ENCODE results near the gene UIMC1.

UIMC1 gene

DNA sequence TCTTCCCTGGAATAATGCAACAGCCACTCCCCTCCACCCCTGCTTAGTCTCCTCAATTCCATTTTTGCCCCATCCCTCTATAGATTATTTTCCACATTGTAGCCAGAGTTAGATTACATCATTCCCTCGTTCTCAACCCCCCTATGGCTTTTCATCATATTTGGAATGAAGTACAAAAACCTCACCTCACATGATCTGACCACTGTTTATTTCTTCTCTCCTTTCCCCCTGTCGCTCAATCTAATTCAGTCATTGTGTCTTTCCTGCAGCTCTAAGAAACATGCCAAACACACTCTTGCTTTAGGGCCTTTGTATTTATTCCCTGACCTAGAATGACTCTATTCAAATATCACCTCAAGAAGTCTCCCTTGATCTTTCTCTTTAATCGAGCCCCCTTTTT, 84.9 kb downstream of the UIMC1 start:
- no peaks in the 10 kb centered on the region for H3K27me3 ChIP-seq (ENCODE audit: insufficient read depth, low read length, poor library complexity, severe bottlenecking)
- H3K9me2 ChIP-seq (replicated peaks; ENCODE audit: low read depth, low read length): no peaks in the 10 kb centered on the region
- no peaks in the 10 kb centered on the region for H4K20me1 ChIP-seq (ENCODE audit: insufficient read depth, low read length, poor library complexity, severe bottlenecking)
- no peaks in the 10 kb centered on the region for H3F3A ChIP-seq (ENCODE audit: low read depth)
- no peaks in the 10 kb centered on the region for H3K9me3 ChIP-seq (ENCODE audit: insufficient read depth, low read depth, low read length)
- H2AFZ ChIP-seq (ENCODE audit: low read length): no peak overlapping the region
- no peak overlapping the region for H3K9ac ChIP-seq (ENCODE audit: low read depth, low read length, poor library complexity, severe bottlenecking)
- no peak overlapping the region for H3K4me3 ChIP-seq (ENCODE audit: low read length, poor library complexity, severe bottlenecking)
- H3K4me1 ChIP-seq (ENCODE audit: insufficient read depth, low read length, poor library complexity, severe bottlenecking): no peaks in the 10 kb centered on the region
- TF ChIP-seq, protein P1, sequence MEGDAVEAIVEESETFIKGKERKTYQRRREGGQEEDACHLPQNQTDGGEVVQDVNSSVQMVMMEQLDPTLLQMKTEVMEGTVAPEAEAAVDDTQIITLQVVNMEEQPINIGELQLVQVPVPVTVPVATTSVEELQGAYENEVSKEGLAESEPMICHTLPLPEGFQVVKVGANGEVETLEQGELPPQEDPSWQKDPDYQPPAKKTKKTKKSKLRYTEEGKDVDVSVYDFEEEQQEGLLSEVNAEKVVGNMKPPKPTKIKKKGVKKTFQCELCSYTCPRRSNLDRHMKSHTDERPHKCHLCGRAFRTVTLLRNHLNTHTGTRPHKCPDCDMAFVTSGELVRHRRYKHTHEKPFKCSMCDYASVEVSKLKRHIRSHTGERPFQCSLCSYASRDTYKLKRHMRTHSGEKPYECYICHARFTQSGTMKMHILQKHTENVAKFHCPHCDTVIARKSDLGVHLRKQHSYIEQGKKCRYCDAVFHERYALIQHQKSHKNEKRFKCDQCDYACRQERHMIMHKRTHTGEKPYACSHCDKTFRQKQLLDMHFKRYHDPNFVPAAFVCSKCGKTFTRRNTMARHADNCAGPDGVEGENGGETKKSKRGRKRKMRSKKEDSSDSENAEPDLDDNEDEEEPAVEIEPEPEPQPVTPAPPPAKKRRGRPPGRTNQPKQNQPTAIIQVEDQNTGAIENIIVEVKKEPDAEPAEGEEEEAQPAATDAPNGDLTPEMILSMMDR (conservative IDR thresholded peaks at IDR 0.05; ENCODE audit: low read length): no peak
- no peak for TF ChIP-seq EZH2phosphoT487 (IDR thresholded peaks at IDR 0.05; ENCODE audit: borderline replicate concordance)
- H3K36me3 ChIP-seq (ENCODE audit: insufficient read depth, low read length): no peaks in the 10 kb centered on the region
- no peaks in the 10 kb centered on the region for H3K79me2 ChIP-seq (ENCODE audit: insufficient read depth, low read length)
- H3K4me2 ChIP-seq (ENCODE audit: low read depth, low read length, poor library complexity, severe bottlenecking): no peak overlapping the region

DNA sequence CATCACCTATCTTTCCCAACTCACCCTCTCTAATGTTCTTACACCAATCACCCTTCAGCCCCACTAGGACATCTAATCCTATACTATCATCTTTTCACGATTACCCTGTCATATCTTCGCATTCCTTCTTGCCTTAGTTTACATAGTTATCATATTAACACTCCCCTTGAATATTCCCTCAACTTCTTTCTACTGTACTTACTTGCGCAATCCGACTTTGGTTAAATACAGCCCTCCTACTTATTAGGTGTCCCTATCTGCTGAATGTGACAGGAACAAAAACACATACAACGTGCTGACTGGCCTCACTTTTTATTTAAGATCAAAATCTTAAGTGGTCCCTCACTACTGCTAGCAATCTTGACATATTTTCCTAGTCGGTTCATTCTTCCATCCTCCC, 88.0 kb downstream of the UIMC1 start:
- Histone ChIP-seq H3K79me2 (ENCODE audit: insufficient read depth, low read length) (no peaks in the 10 kb centered on the region), H3F3A (ENCODE audit: low read depth) (no peaks in the 10 kb centered on the region), H3K9me2 (replicated peaks; ENCODE audit: low read depth, low read length) (no peaks in the 10 kb centered on the region), H3K9ac (ENCODE audit: low read depth, low read length, poor library complexity, severe bottlenecking) (no peak overlapping the region), H3K36me3 (ENCODE audit: insufficient read depth, low read length) (no peaks in the 10 kb centered on the region), H2AFZ (ENCODE audit: low read length) (no peak overlapping the region), H3K4me1 (ENCODE audit: insufficient read depth, low read length, poor library complexity, severe bottlenecking) (no peaks in the 10 kb centered on the region), H3K9me3 (ENCODE audit: insufficient read depth, low read depth, low read length) (no peaks in the 10 kb centered on the region), H3K27me3 (ENCODE audit: insufficient read depth, low read length, poor library complexity, severe bottlenecking) (no peaks in the 10 kb centered on the region), H3K4me3 (ENCODE audit: low read length, poor library complexity, severe bottlenecking) (no peak overlapping the region), H4K20me1 (ENCODE audit: insufficient read depth, low read length, poor library complexity, severe bottlenecking) (no peaks in the 10 kb centered on the region), H3K4me2 (ENCODE audit: low read depth, low read length, poor library complexity, severe bottlenecking) (no peak overlapping the region)
- TF ChIP-seq EZH2phosphoT487 (IDR thresholded peaks at IDR 0.05; ENCODE audit: borderline replicate concordance): no peak
- TF ChIP-seq, protein P1 (conservative IDR thresholded peaks at IDR 0.05; ENCODE audit: low read length): no peak

DNA sequence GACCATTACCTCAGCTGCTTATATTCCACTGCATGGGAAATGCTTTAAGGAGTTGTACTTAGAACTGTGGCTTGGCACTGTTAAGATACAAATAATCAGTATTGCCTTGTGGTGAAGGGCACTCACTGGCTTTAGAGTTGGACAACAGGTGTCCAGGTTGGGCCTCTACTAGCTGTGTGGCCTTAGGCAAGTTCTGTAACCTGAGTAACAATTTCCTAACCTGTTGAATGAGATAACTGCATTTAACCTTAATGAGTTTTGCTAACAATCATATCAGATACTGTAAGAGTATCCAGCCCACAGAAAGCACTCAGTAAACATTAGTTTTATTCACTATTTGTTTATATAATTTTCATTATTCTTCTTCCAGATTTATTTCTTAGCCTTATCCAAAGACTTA, 90.2 kb downstream of the UIMC1 start:
- no peaks in the 10 kb centered on the region for H3K9me3 ChIP-seq (ENCODE audit: insufficient read depth, low read depth, low read length)
- no peak overlapping the region for H3K9ac ChIP-seq (ENCODE audit: low read depth, low read length, poor library complexity, severe bottlenecking)
- H3K79me2 ChIP-seq (ENCODE audit: insufficient read depth, low read length): no peaks in the 10 kb centered on the region
- no peaks in the 10 kb centered on the region for H3K27me3 ChIP-seq (ENCODE audit: insufficient read depth, low read length, poor library complexity, severe bottlenecking)
- H3F3A ChIP-seq (ENCODE audit: low read depth): no peaks in the 10 kb centered on the region
- H3K4me2 ChIP-seq (ENCODE audit: low read depth, low read length, poor library complexity, severe bottlenecking): no peak overlapping the region
- no peak overlapping the region for H2AFZ ChIP-seq (ENCODE audit: low read length)
- no peak overlapping the region for H3K4me3 ChIP-seq (ENCODE audit: low read length, poor library complexity, severe bottlenecking)
- no peak for TF ChIP-seq EZH2phosphoT487 (IDR thresholded peaks at IDR 0.05; ENCODE audit: borderline replicate concordance)
- TF ChIP-seq, protein P1 (conservative IDR thresholded peaks at IDR 0.05; ENCODE audit: low read length): no peak
- H3K9me2 ChIP-seq (replicated peaks; ENCODE audit: low read depth, low read length): no peaks in the 10 kb centered on the region
- H4K20me1 ChIP-seq (ENCODE audit: insufficient read depth, low read length, poor library complexity, severe bottlenecking): no peaks in the 10 kb centered on the region
- no peaks in the 10 kb centered on the region for H3K4me1 ChIP-seq (ENCODE audit: insufficient read depth, low read length, poor library complexity, severe bottlenecking)
- no peaks in the 10 kb centered on the region for H3K36me3 ChIP-seq (ENCODE audit: insufficient read depth, low read length)
